DMS 273 treated with DMSO at 0.1 percent for 48 hours (cell line): ENCODE measurements around the gene PLCZ1.
"Not testable (repeated sequence)": the region's sequence is repeated elsewhere in the genome, so short reads cannot be mapped to it uniquely, and the experiment has no call there.

Experiments
- DNase-seq: peaks from one replicate; lab custom pipeline; 2025; lab: John Stamatoyannopoulos, UW

The PLCZ1 gene

GRCh38 chr12:18700271-18700670, 37.5 kb downstream of the PLCZ1 start:
- no peak for DNase-seq

- no peak for DNase-seq
These were observed 40.7 kb downstream of the PLCZ1 start for GRCh38 chr12:18696971-18697602.

GRCh38 chr12:18693986-18694385, 43.8 kb downstream of the PLCZ1 start:
- DNase-seq: not testable (repeated sequence)

- DNase-seq: no peak
These were observed 47.2 kb downstream of the PLCZ1 start for GRCh38 chr12:18690653-18691052.

GRCh38 chr12:18689771-18690170, 48.0 kb downstream of the PLCZ1 start:
- no peak for DNase-seq

- no peak for DNase-seq
These were observed 53.4 kb downstream of the PLCZ1 start for GRCh38 chr12:18684430-18684829.

- no peak for DNase-seq
These were observed 54.3 kb downstream of the PLCZ1 start for GRCh38 chr12:18683327-18684013.

- no peak for DNase-seq
These were observed 56.0 kb downstream of the PLCZ1 start for GRCh38 chr12:18681818-18682217.

GRCh38 chr12:18676996-18677588, 60.7 kb downstream of the PLCZ1 start:
- DNase-seq: no peak

GRCh38 chr12:18676141-18676540, 61.7 kb downstream of the PLCZ1 start:
- DNase-seq: no peak

GRCh38 chr12:18658829-18659228, 79.0 kb downstream of the PLCZ1 start:
- no peak for DNase-seq

GRCh38 chr12:18658179-18658578, 79.6 kb downstream of the PLCZ1 start:
- no peak for DNase-seq

GRCh38 chr12:18655351-18655750, 82.5 kb downstream of the PLCZ1 start:
- DNase-seq: no peak

GRCh38 chr12:18653465-18653864, 84.3 kb downstream of the PLCZ1 start:
- no peak for DNase-seq

- no peak for DNase-seq
These were observed 85.2 kb downstream of the PLCZ1 start for GRCh38 chr12:18652596-18652995.

GRCh38 chr12:18651525-18651924, 86.3 kb downstream of the PLCZ1 start:
- no peak for DNase-seq

- no peak for DNase-seq
These were observed 91.4 kb downstream of the PLCZ1 start for GRCh38 chr12:18646286-18646890.

GRCh38 chr12:18644564-18644963, 93.2 kb downstream of the PLCZ1 start:
- DNase-seq: no peak

GRCh38 chr12:18643681-18644080, 94.1 kb downstream of the PLCZ1 start:
- no peak for DNase-seq

GRCh38 chr12:18640321-18640955, 97.4 kb downstream of the PLCZ1 start:
- DNase-seq: no peak

GRCh38 chr12:18634382-18634781, 103.4 kb downstream of the PLCZ1 start:
- no peak for DNase-seq
